ENCODE results near the gene CRISPLD2.

CRISPLD2 gene

GRCh38 chr16:84862804-84863480 is 43.2 kb downstream of the CRISPLD2 start:
- Histone ChIP-seq H3K27me3 (ENCODE audit: insufficient read depth, low read length, poor library complexity, severe bottlenecking) (no peaks in the 10 kb centered on the region), H3K4me2 (ENCODE audit: low read depth, low read length, poor library complexity, severe bottlenecking) (no peak overlapping the region), H3K36me3 (ENCODE audit: insufficient read depth, low read length) (no peaks in the 10 kb centered on the region), H3K4me1 (ENCODE audit: insufficient read depth, low read length, poor library complexity, severe bottlenecking) (no peaks in the 10 kb centered on the region), H3K79me2 (ENCODE audit: insufficient read depth, low read length) (no peaks in the 10 kb centered on the region), H3K9ac (ENCODE audit: low read depth, low read length, poor library complexity, severe bottlenecking) (no peak overlapping the region), H3K9me3 (ENCODE audit: insufficient read depth, low read depth, low read length) (no peaks in the 10 kb centered on the region), H4K20me1 (ENCODE audit: insufficient read depth, low read length, poor library complexity, severe bottlenecking) (no peaks in the 10 kb centered on the region), H3F3A (ENCODE audit: low read depth) (no peaks in the 10 kb centered on the region), H2AFZ (ENCODE audit: low read length) (no peak overlapping the region), H3K4me3 (ENCODE audit: low read length, poor library complexity, severe bottlenecking) (no peak overlapping the region), H3K9me2 (replicated peaks; ENCODE audit: low read depth, low read length) (no peaks in the 10 kb centered on the region)
- no peak for TF ChIP-seq CTCF (conservative IDR thresholded peaks at IDR 0.05; ENCODE audit: low read length)
- no peak for TF ChIP-seq EZH2phosphoT487 (IDR thresholded peaks at IDR 0.05; ENCODE audit: borderline replicate concordance)

GRCh38 chr16:84863481-84863814 is 43.7 kb downstream of the CRISPLD2 start:
- no peaks in the 10 kb centered on the region for H3K36me3 ChIP-seq (ENCODE audit: insufficient read depth, low read length)
- H3F3A ChIP-seq (ENCODE audit: low read depth): no peaks in the 10 kb centered on the region
- no peaks in the 10 kb centered on the region for H3K4me1 ChIP-seq (ENCODE audit: insufficient read depth, low read length, poor library complexity, severe bottlenecking)
- no peak overlapping the region for H3K9ac ChIP-seq (ENCODE audit: low read depth, low read length, poor library complexity, severe bottlenecking)
- no peaks in the 10 kb centered on the region for H3K9me2 ChIP-seq (replicated peaks; ENCODE audit: low read depth, low read length)
- H3K9me3 ChIP-seq (ENCODE audit: insufficient read depth, low read depth, low read length): no peaks in the 10 kb centered on the region
- no peak overlapping the region for H2AFZ ChIP-seq (ENCODE audit: low read length)
- no peak overlapping the region for H3K4me3 ChIP-seq (ENCODE audit: low read length, poor library complexity, severe bottlenecking)
- no peaks in the 10 kb centered on the region for H3K79me2 ChIP-seq (ENCODE audit: insufficient read depth, low read length)
- no peaks in the 10 kb centered on the region for H4K20me1 ChIP-seq (ENCODE audit: insufficient read depth, low read length, poor library complexity, severe bottlenecking)
- no peaks in the 10 kb centered on the region for H3K27me3 ChIP-seq (ENCODE audit: insufficient read depth, low read length, poor library complexity, severe bottlenecking)
- H3K4me2 ChIP-seq (ENCODE audit: low read depth, low read length, poor library complexity, severe bottlenecking): no peak overlapping the region
- TF ChIP-seq EZH2phosphoT487 (IDR thresholded peaks at IDR 0.05; ENCODE audit: borderline replicate concordance): no peak
- no peak for TF ChIP-seq CTCF (conservative IDR thresholded peaks at IDR 0.05; ENCODE audit: low read length)

DNA sequence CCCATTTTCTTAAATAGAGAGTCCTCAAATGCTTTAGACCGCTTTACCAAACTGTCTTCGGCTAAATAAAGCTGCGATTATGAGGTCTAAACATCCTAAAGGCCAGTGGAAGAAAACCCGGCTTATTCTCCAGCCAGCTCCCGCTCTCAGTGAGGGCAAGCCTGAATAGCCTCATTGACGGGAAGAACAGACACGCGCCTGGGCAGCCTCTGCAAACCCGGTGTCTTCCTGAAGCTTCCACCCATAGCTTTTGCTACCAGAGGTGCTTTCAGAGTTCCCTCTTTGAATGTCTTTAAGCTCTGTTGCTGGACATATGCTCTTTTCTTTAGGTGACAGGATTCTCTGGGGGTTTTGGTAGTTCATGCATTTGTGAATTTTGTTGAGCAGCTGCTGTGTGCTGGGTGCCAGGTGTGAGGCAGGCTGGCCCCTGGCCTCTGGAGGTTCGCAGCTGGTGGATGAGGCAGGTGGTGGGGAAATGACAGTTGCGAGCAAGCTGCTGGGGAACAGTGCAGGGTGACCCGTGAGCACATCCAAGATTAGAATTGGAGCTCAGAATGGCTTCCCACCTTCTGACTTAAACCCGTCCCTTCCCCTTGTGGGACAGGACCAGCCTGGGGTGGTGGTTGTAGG is 44.7 kb downstream of the CRISPLD2 start:
- H3K4me3 ChIP-seq (ENCODE audit: low read length, poor library complexity, severe bottlenecking): no peak overlapping the region
- H3K27me3 ChIP-seq (ENCODE audit: insufficient read depth, low read length, poor library complexity, severe bottlenecking): no peaks in the 10 kb centered on the region
- H3F3A ChIP-seq (ENCODE audit: low read depth): no peaks in the 10 kb centered on the region
- H3K79me2 ChIP-seq (ENCODE audit: insufficient read depth, low read length): no peaks in the 10 kb centered on the region
- no peak overlapping the region for H3K4me2 ChIP-seq (ENCODE audit: low read depth, low read length, poor library complexity, severe bottlenecking)
- no peak overlapping the region for H3K9ac ChIP-seq (ENCODE audit: low read depth, low read length, poor library complexity, severe bottlenecking)
- no peaks in the 10 kb centered on the region for H4K20me1 ChIP-seq (ENCODE audit: insufficient read depth, low read length, poor library complexity, severe bottlenecking)
- TF ChIP-seq CTCF (conservative IDR thresholded peaks at IDR 0.05; ENCODE audit: low read length) (no peak), EZH2phosphoT487 (IDR thresholded peaks at IDR 0.05; ENCODE audit: borderline replicate concordance) (no peak)
- no peaks in the 10 kb centered on the region for H3K36me3 ChIP-seq (ENCODE audit: insufficient read depth, low read length)
- no peaks in the 10 kb centered on the region for H3K9me2 ChIP-seq (replicated peaks; ENCODE audit: low read depth, low read length)
- no peaks in the 10 kb centered on the region for H3K9me3 ChIP-seq (ENCODE audit: insufficient read depth, low read depth, low read length)
- H3K4me1 ChIP-seq (ENCODE audit: insufficient read depth, low read length, poor library complexity, severe bottlenecking): no peaks in the 10 kb centered on the region
- no peak overlapping the region for H2AFZ ChIP-seq (ENCODE audit: low read length)

Measured in Loucy (cell line).